SK-N-SH (cell line): Measurements from ENCODE around the gene PRAMEF15.
"Not testable (repeated sequence)": the region's sequence is repeated elsewhere in the genome, so short reads cannot be mapped to it uniquely, and the experiment has no call there.

ENCODE experiments used
- CHD2 ChIP-seq: fragments of 150-350 bp; IDR thresholded peaks from 2 replicates; pipeline ENCODE4 v1.6.1; 2018; ENCODE audit warnings: low read length; ENCODE audit not compliant: partially characterized antibody
- CTCF ChIP-seq: fragments of 200-600 bp; sonication (generic); IDR thresholded peaks from 2 replicates; pipeline ENCODE4 v1.6.1; 2017; ENCODE audit warnings: antibody characterized with exemption, mild to moderate bottlenecking, moderate library complexity
- EP300 ChIP-seq, 2 experiments: IDR thresholded peaks; 2 replicates each; pipeline versions ENCODE4 v1.4.0 to v1.6.1; 2012; ENCODE audit warnings: borderline replicate concordance in 1 of 2, low read depth in 1 of 2, low read length in 1 of 2
- MAX ChIP-seq: IDR thresholded peaks from 2 replicates; pipeline ENCODE4 v1.4.0; 2012; ENCODE audit warnings: low read depth
- MEF2A ChIP-seq: IDR thresholded peaks from 2 replicates; pipeline ENCODE4 v1.4.0; 2012; ENCODE audit warnings: low read depth, borderline replicate concordance
- NFIC ChIP-seq: IDR thresholded peaks from 2 replicates; pipeline ENCODE4 v1.4.0; 2012; ENCODE audit warnings: borderline replicate concordance
- POLR2AphosphoS5 ChIP-seq: IDR thresholded peaks from 2 replicates; pipeline ENCODE4 v1.6.1; 2012; ENCODE audit warnings: low read depth, low read length
- TAF1 ChIP-seq: IDR thresholded peaks from 2 replicates; pipeline ENCODE4 v1.6.1; 2012; ENCODE audit warnings: low read depth, mild to moderate bottlenecking, low read length, moderate library complexity, borderline replicate concordance
- ZBTB33 ChIP-seq: IDR thresholded peaks from 2 replicates; pipeline ENCODE4 v1.4.0; 2012; ENCODE audit warnings: low read depth, borderline replicate concordance

GRCh38 chr1:13279617-13280016 lies 35.8 kb upstream of the PRAMEF15 start:
- not testable (repeated sequence) for TF ChIP-seq EP300 (IDR thresholded peaks at IDR 0.05; ENCODE audit: borderline replicate concordance in 1 of 2, low read depth in 1 of 2, low read length in 1 of 2); MEF2A; NFIC; MAX; TAF1; CHD2; ZBTB33; CTCF; POLR2AphosphoS5
